Large intestine (tissue), 3 donors: Measurements from ENCODE around the gene NPHP4. TPM values are rescaled to one million over a fixed set of nuclear protein-coding genes. Genes with fewer than 3 reads are reported as not detected.

Source experiments
- DNase-seq, 2 donors: peaks; one replicate each; pipeline versions ENCODE4 v3.0.0 to v3.0.0-alpha.2; 2013
- H3K27ac ChIP-seq: one replicate; pipeline ENCODE4 v1.5.1; 2013; ENCODE audit warnings: low read length
- H3K27me3 ChIP-seq: 2 replicates; pipeline ENCODE4 v1.6.1; 2013; ENCODE audit warnings: low read length; ENCODE audit not compliant: control insufficient read depth, insufficient read depth
- H3K36me3 ChIP-seq: 2 replicates; pipeline ENCODE4 v1.6.1; 2013; ENCODE audit warnings: low read length; ENCODE audit not compliant: control insufficient read depth, insufficient read depth
- H3K4me1 ChIP-seq: one replicate; pipeline ENCODE4 v1.6.1; 2013; ENCODE audit warnings: low read length; ENCODE audit not compliant: control insufficient read depth, insufficient read depth
- H3K4me3 ChIP-seq: one replicate; pipeline ENCODE4 v1.5.1; 2013; ENCODE audit warnings: low read length
- H3K9me3 ChIP-seq: one replicate; pipeline ENCODE4 v1.6.1; 2013; ENCODE audit warnings: mild to moderate bottlenecking, low read depth, low read length, moderate library complexity; ENCODE audit not compliant: control insufficient read depth
- WGBS: methylation state at CpG from one replicate; pipeline ENCODE4 v1.1.5; 2013; ENCODE audit warnings: low lambda C conversion rate; ENCODE audit not compliant: insufficient coverage; 5-methylcytosine and 5-hydroxymethylcytosine counted together
- polyA plus RNA-seq: library from polyadenylated mRNA; unstranded; fragments of 120-200 nt; gene quantifications from one replicate; pipeline ENCODE4 v1.2.1, GENCODE V29; 2013

NPHP4 gene
- polyA plus RNA-seq, 1 donor: 11.4 TPM

- DNase-seq: no peak
- Histone ChIP-seq H3K9me3 (no peaks in the 10 kb centered on the region), H3K27me3 (no peaks in the 10 kb centered on the region), H3K36me3 (peaks cover 23% of the 10 kb centered on the region), H3K27ac (no peak overlapping the region), H3K4me1 (peaks cover 2% of the 10 kb centered on the region), H3K4me3 (no peak overlapping the region)
- WGBS: 50% methylated on average over 1 of the region's 22 CpGs
These were observed 45.0 kb downstream of the NPHP4 start for GRCh38 chr1:5947071-5947821.

- Histone ChIP-seq H3K27me3 (no peaks in the 10 kb centered on the region), H3K4me3 (no peak overlapping the region), H3K36me3 (peaks cover 16% of the 10 kb centered on the region), H3K9me3 (no peaks in the 10 kb centered on the region), H3K4me1 (peaks cover 2% of the 10 kb centered on the region), H3K27ac (no peak overlapping the region)
- no peak for DNase-seq
- WGBS: no CpG with 5 or more reads among the region's 14 CpGs
These were observed 46.8 kb downstream of the NPHP4 start for GRCh38 chr1:5945445-5945844.

GRCh38 chr1:5944843-5945167 lies 47.4 kb downstream of the NPHP4 start:
- WGBS: no CpG with 5 or more reads among the region's 12 CpGs
- DNase-seq: no peak
- H3K36me3 ChIP-seq: peaks cover 16% of the 10 kb centered on the region
- no peak overlapping the region for H3K4me3 ChIP-seq
- peaks cover under 1% of the 10 kb centered on the region for H3K4me1 ChIP-seq
- H3K27me3 ChIP-seq: no peaks in the 10 kb centered on the region
- H3K27ac ChIP-seq: no peak overlapping the region
- no peaks in the 10 kb centered on the region for H3K9me3 ChIP-seq

GRCh38 chr1:5944154-5944842 lies 47.9 kb downstream of the NPHP4 start:
- Histone ChIP-seq H3K9me3 (no peaks in the 10 kb centered on the region), H3K4me3 (no peak overlapping the region), H3K27ac (no peak overlapping the region), H3K4me1 (no peaks in the 10 kb centered on the region), H3K36me3 (peaks cover 16% of the 10 kb centered on the region), H3K27me3 (no peaks in the 10 kb centered on the region)
- no peak for DNase-seq
- whole genome bisulfite sequencing: 100% methylated on average over 1 of the region's 27 CpGs

- no peak for DNase-seq
- no peaks in the 10 kb centered on the region for H3K4me1 ChIP-seq
- no peak overlapping the region for H3K4me3 ChIP-seq
- no peak overlapping the region for H3K27ac ChIP-seq
- no peaks in the 10 kb centered on the region for H3K9me3 ChIP-seq
- H3K36me3 ChIP-seq: peaks cover 16% of the 10 kb centered on the region
- WGBS: 100% methylated on average over 4 of the region's 11 CpGs
- no peaks in the 10 kb centered on the region for H3K27me3 ChIP-seq
These were observed 48.7 kb downstream of the NPHP4 start for GRCh38 chr1:5943343-5944124.

- H3K4me3 ChIP-seq: no peak overlapping the region
- peaks cover 9% of the 10 kb centered on the region for H3K36me3 ChIP-seq
- WGBS: no CpG with 5 or more reads among the region's 7 CpGs
These were observed 50.6 kb downstream of the NPHP4 start for GRCh38 chr1:5941671-5942070.

GRCh38 chr1:5940723-5941407 lies 51.4 kb downstream of the NPHP4 start:
- no peak for DNase-seq
- no peaks in the 10 kb centered on the region for H3K27me3 ChIP-seq
- H3K27ac ChIP-seq: no peak overlapping the region
- no peaks in the 10 kb centered on the region for H3K4me1 ChIP-seq
- H3K36me3 ChIP-seq: peaks cover 5% of the 10 kb centered on the region
- H3K4me3 ChIP-seq: no peak overlapping the region
- WGBS: no CpG with 5 or more reads among the region's 2 CpGs
- no peaks in the 10 kb centered on the region for H3K9me3 ChIP-seq

More at GRCh38 chr1:5941671-5942070, 50.6 kb downstream of the NPHP4 start:
- Histone ChIP-seq H3K9me3 (no peaks in the 10 kb centered on the region), H3K27me3 (no peaks in the 10 kb centered on the region), H3K4me1 (no peaks in the 10 kb centered on the region), H3K27ac (no peak overlapping the region)
- no peak for DNase-seq

- WGBS: no CpG with 5 or more reads among the region's 13 CpGs
- no peak overlapping the region for H3K4me3 ChIP-seq
- no peaks in the 10 kb centered on the region for H3K9me3 ChIP-seq
- no peak overlapping the region for H3K27ac ChIP-seq
- DNase-seq: no peak
- H3K4me1 ChIP-seq: no peaks in the 10 kb centered on the region
- no peaks in the 10 kb centered on the region for H3K27me3 ChIP-seq
- H3K36me3 ChIP-seq: peaks cover 2% of the 10 kb centered on the region
These were observed 52.7 kb downstream of the NPHP4 start for GRCh38 chr1:5939271-5940170.

GRCh38 chr1:5938101-5938646 lies 54.1 kb downstream of the NPHP4 start:
- Histone ChIP-seq H3K27ac (no peak overlapping the region), H3K9me3 (no peaks in the 10 kb centered on the region)

More at GRCh38 chr1:5938101-5938646, 54.1 kb downstream of the NPHP4 start:
- Histone ChIP-seq H3K4me1 (no peaks in the 10 kb centered on the region), H3K4me3 (no peak overlapping the region), H3K27me3 (no peaks in the 10 kb centered on the region), H3K36me3 (peaks cover 2% of the 10 kb centered on the region)
- WGBS: no CpG with 5 or more reads among the region's 17 CpGs
- DNase-seq: no peak
